ENCODE measurements around the gene CYREN. TPM values are rescaled to one million over a fixed set of nuclear protein-coding genes. Genes with fewer than 3 reads are reported as not detected.
A peak's percentile ranks its signal among the peaks of the same experiment; 100 is the strongest.

Gene CYREN
- total RNA-seq, 2 experiments from 2014 or later = 69.4 to 81.9 TPM

DNA sequence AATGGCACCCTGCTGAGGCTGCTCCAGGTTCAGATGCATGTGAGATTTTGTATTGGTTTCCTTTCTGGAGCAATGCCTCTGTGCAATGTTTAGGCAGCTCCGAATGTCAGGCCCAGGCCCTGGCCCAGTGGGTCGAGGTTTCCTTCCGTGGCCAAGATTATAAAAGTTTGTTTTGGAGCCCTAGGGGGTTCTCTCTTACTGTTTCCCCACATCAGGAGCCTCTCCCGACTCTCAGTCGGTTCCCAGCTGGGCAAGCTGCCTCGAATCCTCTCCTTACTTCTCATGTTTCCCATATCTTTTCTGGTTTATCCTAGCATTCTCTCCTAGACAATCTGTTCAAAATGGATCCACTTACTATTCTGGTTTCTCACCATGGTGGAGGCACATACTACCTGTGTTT is 11.6 kb downstream of the CYREN start:
- no peak overlapping the region for H2AFZ ChIP-seq (ENCODE audit: low read length)
- H3K4me3 ChIP-seq (ENCODE audit: low read depth, low read length, poor library complexity, severe bottlenecking) = no peak overlapping the region
- ChIA-PET CTCF (ENCODE audit: unreplicated experiment) (no interaction called here), POLR2A (interaction anchor here (0.6 to 2.9 kb wide), 3 partner anchors 10 to 82 kb away, joined by 3 to 34 read pairs (median 7); partner anchors contain the start of gene CYREN)
- H3K36me3 ChIP-seq (ENCODE audit: insufficient read depth, low read length) = peaks cover 49% of the 10 kb centered on the region
- BruUV-seq (replicated peaks) = no TSS peak
- H3K4me2 ChIP-seq (ENCODE audit: low read length) = no peak overlapping the region
- TF ChIP-seq CTCF (conservative IDR thresholded peaks at IDR 0.05; ENCODE audit: low read length) (no peak), EZH2phosphoT487 (IDR thresholded peaks at IDR 0.05; ENCODE audit: borderline replicate concordance, low read depth, low read length) (no peak)
- intact Hi-C loops (cut with micrococcal nuclease; ENCODE audit: unreplicated experiment) = no loop called here
- DNase-seq (ENCODE audit: low spot score) = no peak
- H3K79me2 ChIP-seq (ENCODE audit: insufficient read depth, low read depth, low read length) = no peaks in the 10 kb centered on the region
- no peak overlapping the region for H3K27ac ChIP-seq (ENCODE audit: low read depth, low read length, poor library complexity, severe bottlenecking)
- H4K20me1 ChIP-seq (ENCODE audit: insufficient read depth, low read length) = no peaks in the 10 kb centered on the region
- peaks cover 59% of the 10 kb centered on the region for H3K9me3 ChIP-seq (ENCODE audit: low read length)
- H3K9me2 ChIP-seq (ENCODE audit: insufficient read depth, low read length) = no peaks in the 10 kb centered on the region
- H3K4me1 ChIP-seq (ENCODE audit: insufficient read depth, low read length, poor library complexity, severe bottlenecking) = peaks cover 25% of the 10 kb centered on the region

GRCh38 chr7:135158141-135158655 is 12.3 kb downstream of the CYREN start:
- Histone ChIP-seq H3K4me1 (ENCODE audit: insufficient read depth, low read length, poor library complexity, severe bottlenecking) (peaks cover 25% of the 10 kb centered on the region), H3K27ac (ENCODE audit: low read depth, low read length, poor library complexity, severe bottlenecking) (no peak overlapping the region), H3K9me3 (ENCODE audit: low read length) (peaks cover 59% of the 10 kb centered on the region), H3K9me2 (ENCODE audit: insufficient read depth, low read length) (no peaks in the 10 kb centered on the region), H2AFZ (ENCODE audit: low read length) (no peak overlapping the region), H3K79me2 (ENCODE audit: insufficient read depth, low read depth, low read length) (no peaks in the 10 kb centered on the region), H3K4me2 (ENCODE audit: low read length) (no peak overlapping the region), H4K20me1 (ENCODE audit: insufficient read depth, low read length) (no peaks in the 10 kb centered on the region), H3K4me3 (ENCODE audit: low read depth, low read length, poor library complexity, severe bottlenecking) (no peak overlapping the region), H3K36me3 (ENCODE audit: insufficient read depth, low read length) (peaks cover 45% of the 10 kb centered on the region)
- POLR2A ChIA-PET = interaction anchor here (0.6 to 2.3 kb wide), 2 partner anchors 9 to 81 kb away, joined by 3 to 7 read pairs; no protein-coding TSS in a partner anchor
- no peak for TF ChIP-seq CTCF (conservative IDR thresholded peaks at IDR 0.05; ENCODE audit: low read length)
- TF ChIP-seq EZH2phosphoT487 (IDR thresholded peaks at IDR 0.05; ENCODE audit: borderline replicate concordance, low read depth, low read length) = no peak
- CTCF ChIA-PET (ENCODE audit: unreplicated experiment) = no interaction called here
- intact Hi-C loops (cut with micrococcal nuclease; ENCODE audit: unreplicated experiment) = no loop called here
- DNase-seq (ENCODE audit: low spot score) = no peak
- BruUV-seq (replicated peaks) = no TSS peak

DNA sequence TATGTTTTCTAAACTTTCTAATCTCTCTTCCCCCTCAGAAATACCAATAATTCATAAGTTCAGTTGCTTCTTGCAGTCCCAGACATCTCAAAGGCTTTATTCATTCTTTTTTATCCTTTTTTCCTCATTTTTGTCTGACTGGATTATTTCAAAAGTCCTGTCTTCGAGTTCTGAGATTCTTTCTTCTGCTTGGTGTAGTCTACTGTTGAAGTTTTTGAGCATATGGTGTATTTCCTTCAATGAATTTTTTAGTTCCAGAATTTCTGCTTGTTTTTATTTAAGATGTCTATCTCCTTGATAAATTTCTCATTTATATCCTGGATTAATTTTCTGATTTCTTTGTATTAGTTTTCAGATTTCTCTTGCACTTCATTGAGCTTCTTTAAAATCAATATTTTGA is 14.2 kb downstream of the CYREN start:
- CTCF ChIA-PET (ENCODE audit: unreplicated experiment) = no interaction called here
- H4K20me1 ChIP-seq (ENCODE audit: insufficient read depth, low read length) = no peaks in the 10 kb centered on the region
- peaks cover 20% of the 10 kb centered on the region for H3K4me1 ChIP-seq (ENCODE audit: insufficient read depth, low read length, poor library complexity, severe bottlenecking)
- intact Hi-C loops (cut with micrococcal nuclease; ENCODE audit: unreplicated experiment) = no loop called here
- peaks cover 40% of the 10 kb centered on the region for H3K9me3 ChIP-seq (ENCODE audit: low read length)
- POLR2A ChIA-PET = no interaction called here
- no peak overlapping the region for H3K27ac ChIP-seq (ENCODE audit: low read depth, low read length, poor library complexity, severe bottlenecking)
- no peaks in the 10 kb centered on the region for H3K9me2 ChIP-seq (ENCODE audit: insufficient read depth, low read length)
- TF ChIP-seq CTCF (conservative IDR thresholded peaks at IDR 0.05; ENCODE audit: low read length) = no peak
- no peak for TF ChIP-seq EZH2phosphoT487 (IDR thresholded peaks at IDR 0.05; ENCODE audit: borderline replicate concordance, low read depth, low read length)
- peaks cover 27% of the 10 kb centered on the region for H3K36me3 ChIP-seq (ENCODE audit: insufficient read depth, low read length)
- H3K79me2 ChIP-seq (ENCODE audit: insufficient read depth, low read depth, low read length) = no peaks in the 10 kb centered on the region
- H3K4me3 ChIP-seq (ENCODE audit: low read depth, low read length, poor library complexity, severe bottlenecking) = no peak overlapping the region
- no peak overlapping the region for H3K4me2 ChIP-seq (ENCODE audit: low read length)
- BruUV-seq (replicated peaks) = no TSS peak
- no peak overlapping the region for H2AFZ ChIP-seq (ENCODE audit: low read length)
- DNase-seq (ENCODE audit: low spot score) = peak; percentile 22
